AG04450 (cell line): Measurements from ENCODE around the gene KCNAB2. TPM values are rescaled to one million over a fixed set of nuclear protein-coding genes. Genes with fewer than 3 reads are reported as not detected.
"Not testable (repeated sequence)": the region's sequence is repeated elsewhere in the genome, so short reads cannot be mapped to it uniquely, and the experiment has no call there.

Experiments
- CTCF ChIA-PET: fragments of 300-600, 350-600 bp; formaldehyde crosslinking; extraction: SDS; loops from one replicate; lab custom pipeline; 2022; ENCODE audit warnings: antibody characterized with exemption, inconsistent platforms; lab: Charles Lee
- POLR2A ChIA-PET: fragments of 350-600 bp; formaldehyde crosslinking; extraction: SDS; loops from one replicate; lab custom pipeline; 2021; ENCODE audit warnings: antibody characterized with exemption, inconsistent platforms; lab: Yijun Ruan, JAX
- DNase-seq: peaks from one replicate; pipeline ENCODE4 v3.0.0-alpha.2; 2011; ENCODE audit warnings: low read depth, low spot score
- H3K27ac ChIP-seq: one replicate; pipeline ENCODE4 v1.5.1; 2012; ENCODE audit warnings: low read depth, low read length, control low read depth
- H3K27me3 ChIP-seq: one replicate; pipeline ENCODE4 v1.6.0; 2012; ENCODE audit warnings: low read length; ENCODE audit not compliant: control insufficient read depth, insufficient read depth
- H3K4me3 ChIP-seq: 2 replicates; pipeline ENCODE4 v1.5.1; 2011; ENCODE audit warnings: mild to moderate bottlenecking, low read depth, low read length, control low read depth
- H3K9me3 ChIP-seq: 2 replicates; pipeline ENCODE4 v1.5.1; 2012; ENCODE audit warnings: low read length; ENCODE audit not compliant: control insufficient read depth, insufficient read depth
- CTCF ChIP-seq: IDR thresholded peaks from 2 replicates; pipeline ENCODE4 v1.5.1; 2011; ENCODE audit warnings: low read depth, low read length, control low read depth, inconsistent platforms
- polyA plus RNA-seq: library from polyadenylated mRNA; depleted of rRNA; stranded (reverse); fragments of >200 nt; gene quantifications from 2 replicates; pipeline ENCODE4 v1.2.3, GENCODE V29; 2011

The KCNAB2 gene
- polyA plus RNA-seq, 1 experiment = 3.1 TPM

DNA sequence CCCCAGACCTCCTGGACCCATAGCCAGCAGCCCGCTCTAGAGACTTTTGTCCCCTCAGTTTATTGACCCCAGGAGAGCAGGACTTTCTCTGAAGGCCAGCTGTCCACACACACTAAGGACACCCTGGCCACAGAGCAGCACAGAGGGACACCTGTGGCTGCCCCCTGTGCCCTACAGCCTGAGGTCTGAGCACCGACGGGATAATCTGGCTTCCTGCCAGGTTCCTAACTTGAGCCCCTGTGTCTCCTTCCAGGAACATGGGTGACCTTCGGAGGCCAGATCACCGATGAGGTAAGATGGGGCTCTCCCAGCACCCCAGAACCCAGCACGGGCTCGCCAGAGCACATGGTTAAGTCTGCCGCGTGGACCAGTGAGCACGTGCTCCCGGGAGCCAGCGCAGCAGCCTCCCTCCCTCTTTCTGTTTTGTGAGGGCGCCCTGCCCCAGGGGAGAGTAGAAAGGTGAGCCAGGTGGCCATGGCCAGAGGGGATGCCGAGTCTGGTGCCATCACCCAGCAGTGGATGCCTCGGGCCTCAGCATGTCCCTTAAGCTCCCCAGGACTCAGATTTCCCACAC lies 27.9 kb downstream of the KCNAB2 start:
- ChIA-PET CTCF (interaction anchor here (1.3 kb wide), 1 partner anchor 9 kb away, joined by 3 read pairs; no protein-coding TSS in a partner anchor), POLR2A (interaction anchor here (0.5 kb wide), 1 partner anchor 142 kb away, joined by 3 read pairs; no protein-coding TSS in a partner anchor)
- Histone ChIP-seq H3K27me3 (peaks cover 4% of the 10 kb centered on the region), H3K4me3 (no peak overlapping the region), H3K27ac (no peak overlapping the region), H3K9me3 (no peaks in the 10 kb centered on the region)
- no peak for TF ChIP-seq CTCF
- DNase-seq = no peak

DNA sequence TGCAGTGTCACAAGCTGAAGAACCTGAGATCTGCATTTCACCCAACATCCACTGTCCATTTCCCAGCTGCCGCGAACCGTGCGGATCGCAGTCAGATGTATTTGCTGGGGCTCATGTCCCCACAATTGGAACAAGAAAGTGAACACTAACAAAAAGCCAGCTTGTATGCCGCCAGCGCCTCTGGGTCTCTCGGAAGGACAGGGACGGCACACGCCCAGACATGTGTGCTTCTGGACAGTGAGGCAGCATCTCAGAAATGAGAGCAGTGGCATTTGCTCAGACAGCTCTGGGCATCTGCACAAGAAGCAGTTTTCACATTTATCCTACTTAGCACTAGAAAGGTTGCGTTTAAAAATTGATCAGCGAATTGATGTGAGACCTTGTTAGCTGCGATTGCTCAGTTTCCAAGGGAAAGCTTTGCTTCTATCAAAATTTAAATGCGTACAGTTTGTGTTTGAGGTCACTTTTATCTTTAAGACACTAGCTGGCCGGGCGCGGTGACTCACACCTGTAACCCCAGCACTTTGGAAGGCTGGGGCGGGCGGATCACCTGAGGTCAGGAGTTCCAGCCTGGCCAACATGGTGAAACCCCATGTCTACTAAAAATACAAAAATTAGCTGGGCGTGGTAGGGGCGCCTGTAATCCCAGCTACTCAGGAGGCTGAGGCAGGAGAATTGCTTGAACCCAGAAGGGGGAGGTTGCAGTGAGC lies 28.7 kb downstream of the KCNAB2 start:
- H3K27me3 ChIP-seq = peaks cover 4% of the 10 kb centered on the region
- no peak for TF ChIP-seq CTCF
- CTCF ChIA-PET = interaction anchor here (1.3 kb wide), 1 partner anchor 8 kb away, joined by 3 read pairs; no protein-coding TSS in a partner anchor

DNA sequence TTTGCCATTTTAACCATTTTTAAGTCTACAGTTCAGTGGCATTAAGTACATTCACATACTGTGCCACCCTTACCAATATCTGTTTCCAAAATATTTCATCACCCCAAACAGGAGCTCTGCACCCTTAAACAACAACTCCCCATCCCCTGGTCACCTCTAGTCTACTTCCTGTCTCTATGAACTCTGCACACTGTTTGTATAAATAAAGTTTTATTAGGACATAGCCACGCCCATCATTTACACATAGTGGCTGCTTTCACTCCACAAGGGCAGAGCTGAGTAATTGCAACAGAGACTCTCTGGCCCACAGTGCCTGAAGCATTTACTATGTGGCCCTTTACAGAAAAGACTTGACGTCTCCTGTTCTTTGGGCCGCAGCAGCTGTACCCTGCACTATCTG lies 30.1 kb downstream of the KCNAB2 start:
- ChIA-PET POLR2A (no interaction called here), CTCF (no interaction called here)
- peaks cover 13% of the 10 kb centered on the region for H3K27me3 ChIP-seq
- no peaks in the 10 kb centered on the region for H3K9me3 ChIP-seq
- no peak overlapping the region for H3K4me3 ChIP-seq
- DNase-seq = no peak
- no peak for TF ChIP-seq CTCF
- H3K27ac ChIP-seq = no peak overlapping the region

More for the DNA sequence above, 28.7 kb downstream of the KCNAB2 start:
- DNase-seq = no peak
- POLR2A ChIA-PET = no interaction called here
- no peak overlapping the region for H3K4me3 ChIP-seq
- no peaks in the 10 kb centered on the region for H3K9me3 ChIP-seq
- H3K27ac ChIP-seq = no peak overlapping the region

DNA sequence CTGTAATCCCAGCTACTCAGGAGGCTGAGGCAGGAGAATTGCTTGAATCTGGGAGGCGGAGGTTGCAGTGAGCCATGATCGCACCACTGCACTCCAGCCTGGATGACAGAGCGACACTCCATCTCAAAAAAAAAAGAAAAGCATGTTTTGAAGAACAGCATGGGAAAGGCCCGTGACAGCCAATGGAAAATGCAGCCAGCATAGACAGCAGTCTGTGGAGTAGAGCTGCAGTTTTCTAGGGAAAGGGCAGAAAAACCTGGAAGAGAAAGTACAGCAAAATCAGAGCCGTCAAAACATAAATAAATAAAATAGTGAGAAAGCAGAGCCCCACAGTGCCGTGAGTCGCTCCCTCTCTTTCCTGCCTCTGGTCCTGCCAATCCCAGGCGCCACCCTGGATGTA lies 31.4 kb downstream of the KCNAB2 start:
- H3K4me3 ChIP-seq, POLR2A ChIA-PET, DNase-seq, CTCF ChIA-PET, H3K27ac ChIP-seq, H3K9me3 ChIP-seq: not testable (repeated sequence)
- H3K27me3 ChIP-seq = peaks cover 26% of the 10 kb centered on the region

GRCh38 chr1:6077506-6077905 lies 31.8 kb downstream of the KCNAB2 start:
- no peak overlapping the region for H3K27ac ChIP-seq
- H3K27me3 ChIP-seq = peaks cover 31% of the 10 kb centered on the region
- no peak for DNase-seq
- no peak for TF ChIP-seq CTCF
- no peaks in the 10 kb centered on the region; the same call in 1 of the 2 replicates for H3K9me3 ChIP-seq
- ChIA-PET POLR2A (no interaction called here), CTCF (no interaction called here)
- no peak overlapping the region for H3K4me3 ChIP-seq
